NB4 (cell line): ENCODE data around the gene KRT15.

ENCODE experiments used
- DNase-seq: peaks from one replicate; pipeline ENCODE4 v3.0.0; 2010; ENCODE audit warnings: low read depth
- H3K4me3 ChIP-seq: one replicate; pipeline ENCODE4 v1.5.1; 2011; ENCODE audit warnings: mild to moderate bottlenecking, low read depth, low read length, moderate library complexity
- CTCF ChIP-seq: IDR thresholded peaks from one replicate; pipeline ENCODE4 v1.5.1; 2012; ENCODE audit warnings: low read depth, low read length
- MYC ChIP-seq: IDR thresholded peaks from 2 replicates; pipeline ENCODE4 v1.6.1; 2011; ENCODE audit warnings: low read depth, low read length
- POLR2A ChIP-seq: IDR thresholded peaks from 2 replicates; pipeline ENCODE4 v1.6.1; 2011; ENCODE audit warnings: mild to moderate bottlenecking; ENCODE audit not compliant: insufficient read length; ENCODE audit errors: extremely low read depth
- TF ChIP-seq, protein P1 (sequence below): IDR thresholded peaks from 2 replicates; pipeline ENCODE4 v1.6.1; 2011; ENCODE audit warnings: low read depth, low read length

Gene KRT15

GRCh38 chr17:41522301-41523224 is 3.9 kb upstream of the KRT15 start:
- H3K4me3 ChIP-seq = no peak overlapping the region
- DNase-seq = no peak
- TF ChIP-seq POLR2A = no peak
- TF ChIP-seq MYC = no peak
- no peak for TF ChIP-seq CTCF
- TF ChIP-seq, protein P1, sequence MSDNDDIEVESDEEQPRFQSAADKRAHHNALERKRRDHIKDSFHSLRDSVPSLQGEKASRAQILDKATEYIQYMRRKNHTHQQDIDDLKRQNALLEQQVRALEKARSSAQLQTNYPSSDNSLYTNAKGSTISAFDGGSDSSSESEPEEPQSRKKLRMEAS = no peak

GRCh38 chr17:41521574-41522261 is 3.0 kb upstream of the KRT15 start:
- H3K4me3 ChIP-seq = no peak overlapping the region
- DNase-seq = peak; percentile 65
- TF ChIP-seq, protein P1 = no peak
- TF ChIP-seq MYC (no peak), CTCF (no peak), POLR2A (no peak)

GRCh38 chr17:41520821-41521521 is 2.3 kb upstream of the KRT15 start:
- TF ChIP-seq CTCF (no peak), MYC (no peak), POLR2A (no peak)
- DNase-seq = no peak
- H3K4me3 ChIP-seq = no peak overlapping the region

- no peak for DNase-seq
- H3K4me3 ChIP-seq = no peak overlapping the region
Measured at GRCh38 chr17:41519501-41520224, 973 bp upstream of the KRT15 start.

More at GRCh38 chr17:41519501-41520224, 973 bp upstream of the KRT15 start:
- TF ChIP-seq POLR2A (no peak), MYC (no peak), CTCF (no peak)
- TF ChIP-seq, protein P1 = no peak
